B cell (primary cell): ENCODE results near the gene NTM.

ENCODE experiments used
- CTCF ChIP-seq: fragments of 200-600 bp; IDR thresholded peaks from one replicate; pipeline ENCODE4 v1.8.0; 2022; ENCODE audit warnings: antibody characterized with exemption, mild to moderate bottlenecking
- EZH2 ChIP-seq: IDR thresholded peaks from 2 replicates; pipeline ENCODE4 v1.6.1; 2012; ENCODE audit warnings: borderline replicate concordance, low read depth, mild to moderate bottlenecking, moderate library complexity, low read length; ENCODE audit not compliant: insufficient read depth, poor library complexity, severe bottlenecking

GRCh38 chr11:132357811-132358572 is 987.6 kb downstream of the NTM start:
- TF ChIP-seq CTCF (no peak), EZH2 (no peak)
